ENCODE results near the gene GRB10.

Gene GRB10

GRCh38 chr7:50634378-50634777 is 148.3 kb downstream of the GRB10 start:
- no peak for DNase-seq (ENCODE audit: low read depth in 2 of 2)

GRCh38 chr7:50633414-50633710 is 149.3 kb downstream of the GRB10 start:
- no peak for DNase-seq (ENCODE audit: low read depth in 2 of 2)

- peak; percentile 19 to 33 for DNase-seq (ENCODE audit: low read depth in 2 of 2)
Observed at GRCh38 chr7:50632561-50633413, 149.9 kb downstream of the GRB10 start.

GRCh38 chr7:50631639-50632038 is 151.1 kb downstream of the GRB10 start:
- no peak for DNase-seq (ENCODE audit: low read depth in 2 of 2)

- DNase-seq (ENCODE audit: low read depth in 2 of 2), result no peak
Observed at GRCh38 chr7:50631100-50631499, 151.6 kb downstream of the GRB10 start.

GRCh38 chr7:50629238-50629901 is 153.3 kb downstream of the GRB10 start:
- DNase-seq (ENCODE audit: low read depth in 2 of 2), result no peak

- no peak for DNase-seq (ENCODE audit: low read depth in 2 of 2)
Observed at GRCh38 chr7:50628434-50629084, 154.1 kb downstream of the GRB10 start.

- DNase-seq (ENCODE audit: low read depth in 2 of 2), result no peak
Observed at GRCh38 chr7:50627824-50628361, 154.8 kb downstream of the GRB10 start.

GRCh38 chr7:50626286-50626685 is 156.4 kb downstream of the GRB10 start:
- no peak for DNase-seq (ENCODE audit: low read depth in 2 of 2)

- DNase-seq (ENCODE audit: low read depth in 2 of 2), result no peak
Observed at GRCh38 chr7:50625360-50625759, 157.3 kb downstream of the GRB10 start.

GRCh38 chr7:50622821-50623220 is 159.9 kb downstream of the GRB10 start:
- DNase-seq (ENCODE audit: low read depth in 2 of 2), result no peak

- DNase-seq (ENCODE audit: low read depth in 2 of 2), result no peak
Observed at GRCh38 chr7:50621973-50622490, 160.7 kb downstream of the GRB10 start.

- no peak for DNase-seq (ENCODE audit: low read depth in 2 of 2)
Observed at GRCh38 chr7:50621206-50621605, 161.5 kb downstream of the GRB10 start.

- no peak for DNase-seq (ENCODE audit: low read depth in 2 of 2)
Observed at GRCh38 chr7:50620433-50620832, 162.3 kb downstream of the GRB10 start.

GRCh38 chr7:50619684-50620083 is 163.0 kb downstream of the GRB10 start:
- DNase-seq (ENCODE audit: low read depth in 2 of 2), result no peak

- DNase-seq (ENCODE audit: low read depth in 2 of 2), result no peak
Observed at GRCh38 chr7:50618281-50618680, 164.4 kb downstream of the GRB10 start.

GRCh38 chr7:50615519-50616080 is 167.1 kb downstream of the GRB10 start:
- DNase-seq (ENCODE audit: low read depth in 2 of 2), result no peak

GRCh38 chr7:50614721-50615518 is 167.8 kb downstream of the GRB10 start:
- no peak for DNase-seq (ENCODE audit: low read depth in 2 of 2)

- no peak for DNase-seq (ENCODE audit: low read depth in 2 of 2)
Observed at GRCh38 chr7:50613473-50613872, 169.2 kb downstream of the GRB10 start.

- DNase-seq (ENCODE audit: low read depth in 2 of 2), result no peak
Observed at GRCh38 chr7:50612704-50613103, 170.0 kb downstream of the GRB10 start.

Data from activated CD8-positive, alpha-beta memory T cell treated with anti-CD3 and anti-CD28 coated beads for 4 hours (primary cell).